Activated T-helper 17 cell treated with anti-CD3 and anti-CD28 coated beads, Interleukin-2, amount 50 U/mL, for 72 hours (primary cell): Measurements from ENCODE around the gene RAB8A. TPM values are rescaled to one million over a fixed set of nuclear protein-coding genes. Genes with fewer than 3 reads are reported as not detected.
"Not testable (repeated sequence)": the region's sequence is repeated elsewhere in the genome, so short reads cannot be mapped to it uniquely, and the experiment has no call there.

Source experiments
- ATAC-seq: fragments of 150-1000 bp; cut with Tn5 transposase; replicated peaks from 2 replicates; pipeline ENCODE4 v1.10.0; 2021; ENCODE audit warnings: mild to moderate bottlenecking, moderate library complexity
- H3K27ac Mint-ChIP-seq: one replicate; pipeline ENCODE4 v1.8.0; 2022; ENCODE audit warnings: mixed read lengths
- H3K27me3 Mint-ChIP-seq: one replicate; pipeline ENCODE4 v1.8.0; 2022; ENCODE audit warnings: mixed read lengths
- H3K36me3 Mint-ChIP-seq: one replicate; pipeline ENCODE4 v1.8.0; 2022; ENCODE audit warnings: low read depth, mild to moderate bottlenecking, mixed read lengths
- H3K4me1 Mint-ChIP-seq: one replicate; pipeline ENCODE4 v1.8.0; 2022; ENCODE audit warnings: mixed read lengths
- H3K4me3 Mint-ChIP-seq: one replicate; pipeline ENCODE4 v1.8.0; 2022; ENCODE audit warnings: mild to moderate bottlenecking, mixed read lengths
- H3K9me3 Mint-ChIP-seq: one replicate; pipeline ENCODE4 v1.8.0; 2022; ENCODE audit warnings: mixed read lengths
- total RNA-seq, 2 donors: library from RNA; stranded (reverse); gene quantifications; one replicate each; pipeline ENCODE4 v1.2.3, GENCODE V29; 2022

Gene RAB8A
- total RNA-seq, 2 donors from 2014 or later: 140 to 212 TPM

DNA sequence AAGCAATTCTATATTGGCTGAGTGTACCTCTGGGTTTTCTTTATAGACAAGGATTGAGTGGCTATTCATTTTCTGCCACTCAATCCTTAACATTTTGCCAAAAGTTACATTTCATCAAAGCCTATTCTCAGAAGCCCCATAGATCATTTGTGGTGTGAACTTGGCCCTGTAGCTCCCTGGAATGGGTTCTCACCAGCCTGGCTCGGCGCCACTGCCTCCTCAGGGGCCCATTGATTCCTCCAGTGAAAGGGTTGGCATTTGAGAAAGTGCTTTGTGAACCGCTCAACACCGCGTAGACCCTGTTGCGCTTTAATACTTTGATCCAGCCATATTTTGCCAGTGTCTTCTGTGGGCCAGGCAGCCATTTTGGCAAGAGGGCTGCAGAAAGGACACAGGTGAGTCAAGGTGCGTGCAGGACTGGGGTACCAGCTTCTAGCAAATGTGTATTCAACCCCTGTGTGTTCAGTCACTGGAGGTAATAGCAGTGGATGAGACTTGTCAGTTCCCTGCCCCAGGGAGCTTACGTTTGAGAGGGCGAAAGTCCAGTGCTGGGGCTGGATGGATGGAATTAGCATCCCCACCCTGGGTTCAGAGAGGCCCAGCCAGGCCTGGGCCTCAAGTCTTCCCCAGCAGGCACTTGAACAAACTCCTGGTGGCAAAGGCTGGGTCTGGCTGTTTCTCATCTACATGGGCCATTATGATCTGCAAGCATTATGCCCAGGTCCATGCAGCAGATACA is 3.8 kb downstream of the RAB8A start:
- Mint-ChIP-seq H3K4me1 (peaks cover 34% of the 10 kb centered on the region), H3K27ac (peak overlapping the region; percentile 80), H3K27me3 (no peaks in the 10 kb centered on the region), H3K9me3 (no peaks in the 10 kb centered on the region), H3K36me3 (peaks cover 84% of the 10 kb centered on the region), H3K4me3 (peak overlapping the region; percentile 46)
- ATAC-seq: no peak

- H3K27me3 Mint-ChIP-seq: no peaks in the 10 kb centered on the region
- H3K9me3 Mint-ChIP-seq: no peaks in the 10 kb centered on the region
- peaks cover 88% of the 10 kb centered on the region for H3K36me3 Mint-ChIP-seq
- peaks cover 34% of the 10 kb centered on the region for H3K4me1 Mint-ChIP-seq
- ATAC-seq: no peak
- H3K4me3 Mint-ChIP-seq: peak overlapping the region; percentile 46
- peak overlapping the region; percentile 80 for H3K27ac Mint-ChIP-seq
Measured at GRCh38 chr19:16116067-16116466, 4.4 kb downstream of the RAB8A start.

GRCh38 chr19:16117594-16118033 is 5.9 kb downstream of the RAB8A start:
- no peaks in the 10 kb centered on the region for H3K27me3 Mint-ChIP-seq
- H3K4me3 Mint-ChIP-seq: peak overlapping the region; percentile 78
- H3K9me3 Mint-ChIP-seq: no peaks in the 10 kb centered on the region
- peak overlapping the region; percentile 91 for H3K27ac Mint-ChIP-seq
- peaks cover 88% of the 10 kb centered on the region for H3K36me3 Mint-ChIP-seq
- ATAC-seq: no peak
- H3K4me1 Mint-ChIP-seq: peaks cover 34% of the 10 kb centered on the region

DNA sequence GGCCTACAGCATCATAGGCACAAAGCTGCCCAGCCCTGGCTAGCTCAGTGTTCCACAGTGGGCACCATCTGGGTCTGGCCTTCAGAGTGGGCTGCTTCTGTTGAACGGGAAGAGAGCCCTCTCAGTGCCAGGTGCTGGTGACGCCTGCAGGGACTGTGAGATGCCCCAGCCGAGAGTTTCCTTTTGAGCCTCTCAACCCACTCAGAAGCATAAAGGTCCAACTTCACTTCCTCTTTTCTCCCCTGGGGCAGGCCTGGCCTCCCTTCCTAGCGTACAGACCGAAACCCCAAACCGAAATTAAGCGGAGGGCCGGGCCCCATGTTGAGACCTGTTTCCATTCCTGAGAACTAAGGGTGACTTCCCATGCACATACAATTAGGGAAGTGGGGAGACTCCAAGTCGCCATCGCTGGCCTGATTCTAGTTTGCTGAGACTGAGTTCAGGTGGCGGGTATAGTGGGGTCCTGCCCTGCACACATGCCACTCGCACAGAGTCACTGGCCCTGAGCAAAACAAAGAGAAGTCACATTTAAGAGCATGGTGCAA is 6.9 kb downstream of the RAB8A start:
- Mint-ChIP-seq H3K9me3 (no peaks in the 10 kb centered on the region), H3K27ac (peak overlapping the region; percentile 91), H3K4me1 (peaks cover 34% of the 10 kb centered on the region), H3K36me3 (peaks cover 90% of the 10 kb centered on the region), H3K27me3 (no peaks in the 10 kb centered on the region), H3K4me3 (peak overlapping the region; percentile 78)
- ATAC-seq: peak; percentile 88

- peaks cover 91% of the 10 kb centered on the region for H3K36me3 Mint-ChIP-seq
- H3K4me3 Mint-ChIP-seq: peak overlapping the region; percentile 78
- H3K27ac Mint-ChIP-seq: peak overlapping the region; percentile 91
- peaks cover 37% of the 10 kb centered on the region for H3K4me1 Mint-ChIP-seq
- not testable (repeated sequence) for H3K9me3 Mint-ChIP-seq, H3K27me3 Mint-ChIP-seq
- ATAC-seq: peak; percentile 78
Measured at GRCh38 chr19:16119075-16119857, 7.6 kb downstream of the RAB8A start.

DNA sequence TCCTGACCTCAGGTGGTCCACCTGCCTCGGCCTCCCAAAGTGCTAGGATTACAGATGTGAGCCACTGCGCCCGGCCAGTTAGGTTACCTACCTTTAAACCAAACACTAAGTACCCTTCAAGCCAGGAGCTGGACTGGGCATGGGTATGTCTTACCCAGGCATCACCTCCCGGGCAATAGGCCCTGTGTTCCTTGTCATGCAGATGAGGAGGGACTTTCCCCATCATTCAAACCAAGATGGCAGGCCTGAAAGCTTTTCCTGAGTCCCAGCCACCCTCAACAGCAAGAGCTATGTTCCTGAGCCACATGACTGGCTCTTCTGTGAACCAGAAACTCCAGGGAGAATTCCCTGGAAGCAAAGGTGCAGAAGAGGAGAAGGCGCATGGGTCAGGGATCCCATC is 9.5 kb downstream of the RAB8A start:
- Mint-ChIP-seq H3K27ac (peak overlapping the region; percentile 15), H3K4me1 (peaks cover 32% of the 10 kb centered on the region), H3K9me3 (no peaks in the 10 kb centered on the region), H3K36me3 (peaks cover 96% of the 10 kb centered on the region), H3K27me3 (no peaks in the 10 kb centered on the region), H3K4me3 (no peak overlapping the region)
- no peak for ATAC-seq

GRCh38 chr19:16121967-16122366 is 10.3 kb downstream of the RAB8A start:
- ATAC-seq: no peak
- no peak overlapping the region for H3K4me3 Mint-ChIP-seq
- no peaks in the 10 kb centered on the region for H3K27me3 Mint-ChIP-seq
- peak overlapping the region; percentile 15 for H3K27ac Mint-ChIP-seq
- H3K9me3 Mint-ChIP-seq: no peaks in the 10 kb centered on the region
- H3K4me1 Mint-ChIP-seq: peaks cover 30% of the 10 kb centered on the region
- H3K36me3 Mint-ChIP-seq: peaks cover 100% of the 10 kb centered on the region

- ATAC-seq: no peak
- Mint-ChIP-seq H3K27ac (no peak overlapping the region), H3K4me3 (no peak overlapping the region), H3K27me3 (no peaks in the 10 kb centered on the region), H3K9me3 (no peaks in the 10 kb centered on the region), H3K4me1 (peaks cover 4% of the 10 kb centered on the region), H3K36me3 (peaks cover 100% of the 10 kb centered on the region)
Measured at GRCh38 chr19:16124953-16125352, 13.3 kb downstream of the RAB8A start.

DNA sequence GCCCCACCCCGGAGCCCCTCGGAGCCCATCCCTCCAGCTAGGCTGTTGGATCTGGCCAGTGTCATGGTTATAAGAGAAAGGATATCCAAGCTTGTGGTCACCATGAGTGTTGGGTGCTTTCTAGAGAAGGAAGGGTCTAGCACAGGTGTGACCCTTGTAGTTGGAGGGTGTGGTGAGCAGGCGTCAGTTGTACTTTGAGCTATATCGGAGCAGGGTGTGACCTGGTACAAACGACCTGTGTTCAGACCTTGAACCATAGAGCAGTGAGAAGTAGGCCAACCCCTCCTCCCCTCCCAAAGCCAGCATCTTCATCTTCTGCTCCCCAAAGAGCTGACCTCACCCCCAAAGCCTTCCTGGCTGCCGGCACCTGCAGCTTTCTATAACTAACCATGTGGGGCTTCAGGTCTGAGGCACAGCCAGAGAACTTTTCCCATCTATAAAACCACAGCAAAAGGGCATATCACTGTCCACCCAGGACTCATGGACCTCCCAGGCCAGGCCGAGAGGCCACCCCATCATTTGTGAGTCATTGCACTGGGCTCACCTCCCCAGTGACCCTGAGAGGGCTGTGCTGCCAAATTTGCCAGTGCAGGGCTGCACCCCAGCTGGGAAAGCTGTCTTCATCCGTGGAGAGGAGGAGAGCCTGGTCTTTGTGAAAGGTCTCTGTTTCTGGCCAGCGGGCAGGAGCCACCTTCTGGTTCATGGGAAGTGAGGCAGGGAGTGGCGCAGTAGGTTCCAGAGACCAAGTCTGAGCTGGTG is 14.2 kb downstream of the RAB8A start:
- Mint-ChIP-seq H3K36me3 (peaks cover 100% of the 10 kb centered on the region), H3K4me1 (peaks cover 4% of the 10 kb centered on the region), H3K9me3 (no peaks in the 10 kb centered on the region), H3K4me3 (no peak overlapping the region), H3K27ac (no peak overlapping the region), H3K27me3 (no peaks in the 10 kb centered on the region)
- no peak for ATAC-seq

- no peak for ATAC-seq
- no peaks in the 10 kb centered on the region for H3K27me3 Mint-ChIP-seq
- peaks cover 100% of the 10 kb centered on the region for H3K36me3 Mint-ChIP-seq
- H3K4me3 Mint-ChIP-seq: no peak overlapping the region
- no peak overlapping the region for H3K27ac Mint-ChIP-seq
- no peaks in the 10 kb centered on the region for H3K9me3 Mint-ChIP-seq
- peaks cover 14% of the 10 kb centered on the region for H3K4me1 Mint-ChIP-seq
Measured at GRCh38 chr19:16127080-16127479, 15.4 kb downstream of the RAB8A start.

GRCh38 chr19:16127776-16128371 is 16.2 kb downstream of the RAB8A start:
- Mint-ChIP-seq H3K4me1 (peaks cover 14% of the 10 kb centered on the region), H3K9me3 (no peaks in the 10 kb centered on the region), H3K27me3 (no peaks in the 10 kb centered on the region), H3K36me3 (peaks cover 100% of the 10 kb centered on the region), H3K27ac (no peak overlapping the region), H3K4me3 (no peak overlapping the region)
- ATAC-seq: no peak

DNA sequence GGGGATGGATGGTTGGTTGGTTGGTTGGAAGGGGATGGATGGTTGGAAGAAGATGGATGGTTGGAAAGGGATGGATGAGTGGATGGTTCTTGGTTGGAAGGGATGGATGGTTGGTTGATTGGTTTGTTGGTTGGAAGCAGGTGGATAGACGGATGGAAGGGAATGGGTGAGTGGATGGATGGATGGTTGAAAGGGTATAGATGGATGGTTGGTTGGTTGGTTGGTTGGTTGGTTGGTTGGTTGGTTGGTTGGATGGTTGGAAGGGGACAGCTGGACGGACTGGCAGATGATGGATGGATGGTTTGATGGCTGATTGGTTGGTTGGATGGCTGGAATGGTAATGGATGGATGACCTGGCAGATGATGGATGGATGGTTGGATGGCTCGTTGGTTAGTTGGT is 20.0 kb downstream of the RAB8A start:
- H3K4me3 Mint-ChIP-seq: no peak overlapping the region
- no peak for ATAC-seq
- peak overlapping the region; percentile 2 for H3K27ac Mint-ChIP-seq
- H3K4me1 Mint-ChIP-seq: peaks cover 14% of the 10 kb centered on the region
- no peaks in the 10 kb centered on the region for H3K9me3 Mint-ChIP-seq
- H3K27me3 Mint-ChIP-seq: no peaks in the 10 kb centered on the region
- H3K36me3 Mint-ChIP-seq: peaks cover 82% of the 10 kb centered on the region

GRCh38 chr19:16133818-16134217 is 22.1 kb downstream of the RAB8A start:
- no peak for ATAC-seq

DNA sequence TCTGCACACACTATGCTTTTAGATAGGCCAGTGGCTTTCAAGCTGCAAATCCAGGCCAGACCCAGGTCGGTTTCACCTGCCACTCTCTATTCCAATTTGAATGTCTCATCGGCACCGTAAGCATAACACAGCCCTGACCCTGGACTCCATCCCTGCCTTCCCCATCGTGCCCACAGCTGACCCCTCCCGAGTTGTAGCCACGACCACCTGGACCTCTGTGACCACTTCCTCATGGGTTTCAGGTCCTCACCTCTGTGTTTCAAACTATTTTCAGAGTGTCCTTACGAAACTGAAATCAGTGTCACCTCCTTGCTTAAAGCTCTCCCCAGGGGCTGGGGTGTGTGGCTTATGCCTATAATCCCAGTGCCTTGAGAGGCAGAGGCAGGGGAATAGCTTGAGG is 22.8 kb downstream of the RAB8A start:
- H3K27ac Mint-ChIP-seq: no peak overlapping the region
- no peak overlapping the region for H3K4me3 Mint-ChIP-seq
- no peaks in the 10 kb centered on the region for H3K9me3 Mint-ChIP-seq
- H3K4me1 Mint-ChIP-seq: peaks cover 15% of the 10 kb centered on the region
- no peak for ATAC-seq
- H3K27me3 Mint-ChIP-seq: no peaks in the 10 kb centered on the region
- H3K36me3 Mint-ChIP-seq: peaks cover 53% of the 10 kb centered on the region

More at GRCh38 chr19:16133818-16134217, 22.1 kb downstream of the RAB8A start:
- H3K36me3 Mint-ChIP-seq: peaks cover 60% of the 10 kb centered on the region
- no peak overlapping the region for H3K27ac Mint-ChIP-seq
- H3K27me3 Mint-ChIP-seq: no peaks in the 10 kb centered on the region
- no peak overlapping the region for H3K4me3 Mint-ChIP-seq
- no peaks in the 10 kb centered on the region for H3K9me3 Mint-ChIP-seq
- H3K4me1 Mint-ChIP-seq: peaks cover 14% of the 10 kb centered on the region
